Glomerular visceral epithelial cell (primary cell): Measurements from ENCODE around the gene EPYC.
"Not testable (repeated sequence)": the region's sequence is repeated elsewhere in the genome, so short reads cannot be mapped to it uniquely, and the experiment has no call there.

ENCODE experiments used
- DNase-seq: peaks from one replicate; pipeline ENCODE4 v3.0.0-alpha.2; 2016; ENCODE audit errors: extremely low spot score

EPYC gene

DNA sequence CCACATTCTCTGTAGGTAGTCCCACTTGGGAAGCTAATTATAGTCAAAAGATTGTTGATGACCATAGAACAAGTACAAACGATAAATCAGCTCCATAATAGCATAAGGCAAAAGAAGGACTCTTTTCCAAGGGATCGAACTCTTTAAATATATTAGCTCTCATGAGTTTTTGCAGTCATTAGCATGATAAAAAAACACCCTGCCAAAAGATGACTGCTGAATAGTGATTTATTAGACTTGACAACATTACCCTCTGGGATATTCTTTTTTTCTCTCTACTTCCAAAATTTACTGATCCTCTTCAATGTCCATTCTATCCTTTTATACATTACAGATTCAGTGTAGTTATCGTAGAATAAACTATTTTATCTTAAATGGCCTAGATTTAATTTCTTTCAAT lies 14.2 kb downstream of the EPYC start:
- DNase-seq, result no peak

DNA sequence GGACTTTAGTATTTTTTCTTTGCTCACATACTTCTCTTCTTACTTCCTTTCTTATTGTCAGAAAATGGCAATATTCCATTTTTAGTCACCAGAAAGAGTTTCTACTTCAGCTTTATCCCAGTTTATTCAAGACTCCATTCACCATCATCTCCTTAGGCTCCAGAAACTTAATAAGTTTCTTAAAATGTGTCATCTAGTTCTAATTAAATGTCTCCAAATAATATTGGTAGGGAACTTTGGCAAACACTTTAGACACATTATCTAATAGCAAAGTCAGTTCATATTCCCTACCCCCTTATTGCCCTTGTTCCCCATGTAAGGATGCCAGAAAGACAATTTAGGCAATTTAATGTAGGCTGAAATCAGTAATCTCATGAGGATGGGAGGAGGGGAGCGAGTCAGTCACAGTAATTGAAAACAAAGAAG lies 15.1 kb downstream of the EPYC start:
- DNase-seq, result no peak

DNA sequence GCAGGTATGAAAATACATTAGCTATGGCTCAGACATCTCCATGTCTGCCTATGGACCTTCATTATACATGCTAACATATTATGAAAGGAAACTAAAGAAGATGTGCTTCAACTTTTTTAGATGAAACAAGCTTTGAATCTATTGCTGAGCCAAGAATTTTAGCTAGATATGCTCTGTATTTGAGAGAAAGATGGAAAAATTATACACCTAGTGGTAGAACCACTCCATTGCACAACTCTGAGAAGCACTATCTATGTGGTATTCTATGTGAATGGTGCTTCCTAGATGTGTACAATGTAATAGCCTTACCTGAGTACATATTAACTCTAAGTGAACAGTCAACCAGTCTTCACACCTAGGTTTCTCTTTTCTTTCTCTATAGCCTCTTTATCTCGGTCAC lies 17.3 kb downstream of the EPYC start:
- DNase-seq, result no peak

DNA sequence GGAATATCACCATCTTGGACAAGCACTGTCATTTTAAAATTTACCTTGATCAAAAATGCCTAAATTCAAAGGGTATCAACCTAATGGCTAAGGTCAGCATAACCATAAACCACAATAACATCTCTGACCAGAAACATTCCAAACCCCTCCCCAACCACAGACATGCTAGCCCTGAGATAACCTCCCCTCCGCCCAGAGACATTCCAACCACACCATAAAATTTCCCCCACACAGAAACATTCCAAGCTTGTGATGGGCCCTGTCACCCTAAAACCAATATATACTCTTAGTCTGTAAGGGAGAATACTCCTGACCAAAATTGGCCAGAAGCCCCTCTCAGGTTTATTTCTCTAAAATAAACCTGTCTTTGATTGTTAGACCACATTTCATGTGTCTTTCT lies 17.7 kb downstream of the EPYC start:
- DNase-seq, result peak; percentile 82

DNA sequence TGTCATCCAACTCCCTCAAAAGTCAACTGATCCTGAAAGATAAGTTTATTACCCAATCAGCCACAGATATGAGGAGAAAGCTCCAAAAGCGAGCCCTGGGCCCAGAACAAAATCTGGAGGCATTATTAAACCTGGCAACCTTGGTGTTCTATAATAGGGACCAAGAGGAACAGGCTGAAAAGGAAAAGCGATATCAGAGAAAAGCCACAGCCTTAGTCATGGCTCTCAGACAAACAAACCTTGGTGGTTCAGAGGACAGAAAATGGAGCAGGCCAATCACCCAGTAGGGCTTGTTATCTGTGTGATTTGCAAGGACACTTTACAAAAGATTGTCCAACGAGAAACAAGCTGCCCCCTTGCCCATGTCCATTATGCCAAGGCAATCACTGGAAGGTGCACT lies 19.4 kb downstream of the EPYC start:
- DNase-seq, result not testable (repeated sequence)

DNA sequence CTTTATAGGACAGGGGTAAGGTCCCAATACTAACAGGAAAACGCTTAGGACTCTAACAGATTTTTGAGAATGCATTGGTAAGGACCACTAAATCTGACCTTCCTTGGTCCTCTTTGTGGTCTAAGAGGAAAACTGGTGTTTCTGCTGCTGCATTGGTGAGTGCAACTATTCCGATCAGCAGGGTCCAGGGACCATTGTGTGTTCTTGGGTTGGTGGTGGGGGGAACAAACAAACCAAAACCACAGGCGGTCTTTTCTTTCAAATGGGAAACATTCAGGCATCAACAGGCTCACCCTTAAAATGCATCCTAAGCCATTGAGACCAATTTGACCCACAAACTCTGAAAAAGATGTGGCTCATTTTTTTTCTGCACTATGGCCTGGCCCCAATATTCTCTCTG lies 20.7 kb downstream of the EPYC start:
- no peak for DNase-seq

DNA sequence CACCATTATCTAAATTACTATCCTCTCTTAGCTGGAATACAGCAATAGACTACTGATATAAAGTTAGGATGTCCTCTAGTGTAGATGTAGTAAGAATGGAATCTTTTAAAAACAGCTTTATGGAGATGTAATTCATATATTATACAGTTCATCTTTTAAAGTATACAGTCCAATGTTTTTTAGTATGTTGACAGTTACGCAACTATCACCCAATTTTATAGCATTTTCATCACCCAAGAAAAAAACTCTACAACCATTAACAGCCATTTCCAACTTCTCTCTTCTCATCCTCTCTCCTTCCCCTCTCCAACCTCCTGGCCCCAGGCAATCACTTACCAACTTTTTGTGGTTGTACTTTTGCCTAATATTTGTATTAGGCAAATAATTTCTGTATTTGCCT lies 22.6 kb downstream of the EPYC start:
- DNase-seq, result no peak

DNA sequence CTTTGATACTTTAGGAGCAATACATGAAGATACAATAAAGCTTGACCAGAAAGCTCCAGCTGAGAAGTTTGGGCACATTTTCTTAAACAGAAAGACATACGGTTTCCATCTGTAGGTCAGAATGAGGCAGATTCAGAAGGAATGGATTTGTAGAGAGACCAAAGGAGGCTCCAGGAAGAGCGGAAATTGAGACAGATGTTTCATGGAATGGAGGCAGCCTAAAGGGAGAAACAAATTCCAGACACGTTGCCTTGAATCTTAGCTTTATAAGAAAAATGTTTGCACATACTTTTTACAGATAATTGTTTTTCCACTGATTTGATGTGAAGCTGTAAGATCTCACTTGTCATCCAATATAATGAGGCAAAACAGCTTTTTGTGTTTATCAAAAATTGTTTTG lies 24.8 kb downstream of the EPYC start:
- DNase-seq, result no peak

DNA sequence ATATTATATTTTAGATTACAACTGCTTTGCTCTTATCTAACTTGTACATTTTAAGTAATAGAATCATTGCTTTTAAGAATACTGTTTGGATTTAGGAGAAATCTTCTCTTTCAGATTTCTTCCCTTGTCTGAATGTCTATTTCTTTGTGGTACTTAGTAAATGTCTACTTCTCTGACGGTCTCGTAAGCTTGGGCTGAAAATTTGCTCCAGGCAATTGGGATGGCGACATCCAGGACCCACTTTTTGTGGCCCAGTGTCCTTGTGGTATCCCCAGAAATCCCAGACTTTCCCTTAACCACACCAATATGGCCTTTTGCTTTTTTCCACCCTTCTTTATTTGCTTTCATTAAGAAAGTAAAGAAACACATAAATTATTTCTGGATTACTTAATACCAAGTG lies 25.8 kb downstream of the EPYC start:
- no peak for DNase-seq

DNA sequence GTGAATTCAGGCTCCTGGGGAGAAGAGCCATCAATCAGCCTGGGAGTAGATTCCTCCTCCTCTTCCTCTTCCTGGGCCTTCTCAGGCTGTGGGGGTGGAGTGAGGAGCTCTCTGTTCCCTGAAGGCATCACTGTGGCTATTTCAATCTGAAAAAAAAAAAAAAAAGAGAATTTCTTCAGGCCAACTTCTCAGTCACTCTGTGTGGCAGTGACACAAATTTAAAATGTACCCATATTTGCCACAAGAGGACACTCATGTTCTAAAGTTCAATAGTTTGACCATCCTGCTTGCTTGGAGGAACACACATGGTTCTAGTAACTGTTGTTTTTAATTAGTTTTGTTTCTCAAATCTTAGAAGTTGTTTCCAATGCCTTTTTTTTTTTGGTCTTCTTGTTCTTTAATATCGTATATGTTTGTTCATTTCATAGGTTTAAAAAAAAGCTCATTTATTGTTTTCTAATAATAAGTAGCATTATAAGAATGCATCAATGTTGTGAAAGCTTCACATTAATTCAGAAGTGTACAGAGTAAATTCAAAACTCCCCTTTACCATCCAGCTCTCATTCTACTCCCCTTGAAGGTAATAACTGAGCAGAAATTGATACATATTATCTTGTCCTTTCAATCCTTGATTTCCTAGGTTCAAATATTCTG lies 26.5 kb downstream of the EPYC start:
- DNase-seq, result peak; percentile 61

DNA sequence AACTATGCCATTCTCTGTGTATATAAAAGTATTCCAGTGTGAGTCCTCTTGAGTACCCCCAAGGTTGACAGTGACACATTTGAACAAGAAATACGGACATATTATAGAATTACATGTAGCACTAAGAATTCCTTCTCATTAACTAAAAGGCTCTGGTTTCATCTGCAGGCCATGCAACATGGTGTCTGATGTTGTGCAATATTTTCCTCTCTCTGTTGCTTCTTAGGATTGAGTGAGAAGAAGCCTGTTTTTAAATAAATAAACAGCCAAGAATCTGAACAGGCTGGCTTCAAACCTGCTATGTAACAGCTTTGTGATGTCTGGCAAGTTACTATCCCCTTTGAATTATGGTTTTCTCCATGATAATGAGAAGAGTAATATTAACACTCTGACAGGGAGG lies 27.5 kb downstream of the EPYC start:
- DNase-seq, result no peak

DNA sequence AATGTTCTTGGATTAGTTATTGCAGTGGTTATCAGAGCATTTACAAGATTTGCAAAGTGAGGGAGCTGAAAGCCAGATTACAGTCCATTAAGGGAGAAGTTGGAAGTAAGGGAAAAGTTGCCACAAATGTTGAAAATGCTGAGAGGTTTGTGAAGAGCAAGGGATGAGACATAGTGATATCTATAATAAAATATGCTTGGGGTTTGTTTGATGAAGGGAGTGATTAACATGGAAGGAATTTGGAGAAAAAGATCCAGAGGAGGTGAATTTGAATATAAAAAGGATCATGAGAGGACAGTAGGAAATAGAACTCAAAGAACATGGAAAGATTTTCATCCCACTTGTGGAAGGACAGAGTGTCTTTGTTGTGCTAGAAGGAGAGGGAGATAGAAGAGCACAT lies 30.5 kb downstream of the EPYC start:
- DNase-seq, result no peak

DNA sequence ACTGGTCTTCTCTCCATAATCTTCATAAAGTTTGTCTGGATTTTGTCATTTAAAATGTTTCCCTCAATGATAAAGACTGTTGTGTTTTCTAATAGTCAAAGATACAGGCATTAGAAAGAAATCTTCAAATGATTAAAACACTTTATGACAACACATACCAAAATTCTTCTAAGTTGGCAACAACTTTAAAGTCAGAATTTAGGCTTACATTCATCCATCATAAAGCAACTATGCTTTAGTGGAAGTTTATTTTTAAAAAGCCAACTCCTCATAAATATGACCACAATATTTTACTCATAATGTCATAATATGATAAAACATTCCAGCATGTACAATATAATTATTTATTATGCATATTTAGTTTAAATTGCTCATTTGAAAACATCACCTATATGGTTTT lies 32.5 kb downstream of the EPYC start:
- DNase-seq, result no peak

DNA sequence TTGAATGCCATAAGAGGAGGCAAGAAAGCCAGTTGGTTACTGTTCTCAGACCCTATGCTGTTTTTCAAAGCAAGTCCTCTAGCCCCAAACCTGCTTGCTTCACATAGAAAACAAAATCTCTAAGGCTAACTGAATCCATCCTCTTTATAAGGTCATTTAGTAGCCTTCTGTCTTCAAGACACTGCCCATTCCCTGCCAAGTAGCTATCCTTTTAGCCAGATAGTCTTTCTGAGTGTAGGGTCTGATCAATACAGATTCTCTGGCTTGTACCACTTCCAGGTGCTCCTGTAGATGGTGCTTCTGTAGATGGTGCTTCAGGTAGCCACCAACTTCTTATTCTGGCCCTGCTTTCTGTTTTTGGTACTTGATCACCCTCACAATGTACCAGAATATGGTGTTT lies 33.9 kb downstream of the EPYC start:
- no peak for DNase-seq

DNA sequence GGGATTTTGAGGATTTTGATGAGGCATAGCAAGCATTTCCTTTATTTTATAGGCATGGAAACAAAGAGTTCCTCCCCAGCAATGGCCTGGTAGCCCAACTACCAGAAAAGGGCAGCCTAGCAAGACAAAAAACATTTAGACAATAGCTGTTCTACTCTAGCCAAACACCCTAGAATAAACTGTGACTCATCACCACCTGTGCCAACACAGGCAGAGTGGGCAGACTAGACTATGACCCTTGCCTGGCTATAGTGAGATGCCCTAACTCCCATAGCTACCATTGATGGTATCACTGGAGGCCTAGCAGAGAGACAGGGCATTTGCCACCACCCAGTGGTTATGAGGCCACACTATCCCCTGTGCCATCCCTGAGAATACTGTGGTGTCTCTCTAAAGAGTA lies 34.3 kb downstream of the EPYC start:
- peak; percentile 9 for DNase-seq

DNA sequence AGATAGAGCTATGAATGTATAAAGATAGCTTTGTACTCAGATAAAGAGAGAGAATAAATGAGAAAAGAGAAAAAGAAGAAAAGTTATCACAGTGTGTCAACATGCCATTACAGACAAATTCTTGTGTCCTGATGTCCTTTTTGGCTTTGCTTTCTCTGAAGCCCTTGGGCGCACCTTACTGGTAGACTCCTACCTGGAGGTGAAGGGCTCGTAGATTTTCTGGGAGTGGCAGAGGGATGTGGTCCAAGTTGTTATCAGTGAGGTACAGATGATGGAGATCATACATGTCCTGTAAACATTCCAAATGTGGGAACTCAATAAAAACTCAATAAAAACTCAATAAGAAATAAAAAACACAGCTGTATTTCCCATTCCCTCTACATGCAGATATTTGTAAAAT lies 34.9 kb downstream of the EPYC start:
- DNase-seq, result no peak

DNA sequence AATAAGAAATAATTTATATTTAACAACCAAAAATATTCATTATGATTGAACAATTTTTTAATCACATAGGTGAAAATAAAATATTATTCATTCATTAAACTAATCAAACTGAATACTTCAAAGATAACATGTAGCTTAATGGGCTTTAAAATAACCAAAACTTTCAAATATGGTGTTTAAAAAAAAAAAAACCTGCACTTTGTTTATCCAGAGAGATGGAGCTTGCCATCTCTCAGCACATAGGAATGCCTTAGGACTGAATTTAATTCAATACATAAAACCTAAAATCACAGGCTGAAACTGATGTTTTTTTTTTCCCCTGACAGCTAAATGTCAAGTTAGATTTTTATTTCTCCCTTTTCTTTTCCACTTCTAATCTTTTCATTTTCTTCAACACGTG lies 35.4 kb downstream of the EPYC start:
- no peak for DNase-seq

DNA sequence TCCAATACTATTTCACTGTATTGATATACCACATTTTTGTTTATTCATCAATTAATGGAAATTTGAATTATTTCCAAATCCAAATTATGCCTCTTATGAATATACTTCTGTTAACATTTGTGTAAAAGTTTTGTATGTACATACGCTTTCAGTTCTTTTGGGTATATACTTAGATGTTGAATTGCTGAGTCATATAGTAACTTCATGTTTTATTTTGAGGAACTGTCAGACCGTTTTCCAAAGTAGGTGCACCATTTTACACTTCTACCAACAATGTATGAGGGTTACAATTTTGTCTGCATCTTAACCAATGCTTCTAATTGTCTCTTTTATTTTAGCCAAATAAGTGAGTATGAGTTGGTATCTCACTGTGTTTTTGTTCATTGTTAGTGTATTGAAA lies 39.6 kb downstream of the EPYC start:
- no peak for DNase-seq

DNA sequence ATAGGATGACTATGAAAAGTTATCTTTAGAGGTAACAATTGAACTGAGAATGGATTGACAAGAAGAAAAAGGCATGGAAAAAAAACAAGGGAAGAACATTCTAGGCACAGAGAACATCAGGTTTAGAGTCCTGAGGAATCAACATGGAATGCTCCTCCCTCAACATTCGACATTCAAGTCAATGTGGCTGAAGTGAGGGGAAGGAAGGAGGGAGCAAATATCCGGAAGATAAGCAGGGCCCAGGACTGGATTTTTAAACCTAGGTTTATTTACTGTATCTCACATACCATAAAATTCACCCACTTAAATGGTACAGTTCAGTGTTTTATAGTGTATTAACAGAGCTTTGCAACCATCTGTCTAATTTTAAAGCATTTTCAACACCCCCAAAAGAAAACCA lies 40.2 kb downstream of the EPYC start:
- DNase-seq, result no peak

DNA sequence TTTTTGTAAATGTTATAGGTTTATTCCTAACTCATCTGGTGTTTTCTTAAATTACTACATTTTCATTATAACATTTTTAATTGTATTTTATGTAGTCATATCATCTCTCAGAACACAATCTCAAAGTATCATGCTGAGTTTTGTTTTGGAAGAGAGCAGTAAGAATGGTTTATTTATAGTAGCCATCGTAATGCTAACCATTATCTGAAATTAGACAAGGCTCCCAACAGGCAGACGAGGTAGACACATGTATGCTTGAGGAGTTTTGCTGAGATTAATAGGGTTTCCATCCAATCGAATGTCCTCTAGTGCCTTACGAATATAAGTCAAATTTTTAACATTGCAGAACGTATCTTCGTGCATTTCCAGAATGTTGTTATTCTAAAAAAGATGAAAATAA lies 40.8 kb downstream of the EPYC start:
- DNase-seq, result no peak

DNA sequence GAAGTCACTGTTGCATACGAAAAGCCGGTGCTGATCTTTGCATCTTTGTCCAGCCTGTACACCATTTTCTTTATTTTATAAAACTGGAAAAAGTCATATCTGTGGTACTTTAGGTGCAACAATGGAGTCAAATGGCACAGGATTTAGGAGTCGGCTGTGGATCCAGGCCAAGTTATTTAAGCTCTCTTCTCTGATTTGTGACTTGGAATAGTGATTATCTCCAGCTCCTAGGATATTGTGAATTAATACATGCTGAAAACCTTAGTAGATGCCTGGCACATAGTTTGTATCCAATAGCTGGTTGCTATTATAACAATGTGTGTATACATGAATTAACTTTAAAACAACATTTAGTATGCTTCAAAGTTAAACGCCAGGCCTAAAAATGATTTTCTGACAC lies 43.6 kb downstream of the EPYC start:
- DNase-seq, result no peak

DNA sequence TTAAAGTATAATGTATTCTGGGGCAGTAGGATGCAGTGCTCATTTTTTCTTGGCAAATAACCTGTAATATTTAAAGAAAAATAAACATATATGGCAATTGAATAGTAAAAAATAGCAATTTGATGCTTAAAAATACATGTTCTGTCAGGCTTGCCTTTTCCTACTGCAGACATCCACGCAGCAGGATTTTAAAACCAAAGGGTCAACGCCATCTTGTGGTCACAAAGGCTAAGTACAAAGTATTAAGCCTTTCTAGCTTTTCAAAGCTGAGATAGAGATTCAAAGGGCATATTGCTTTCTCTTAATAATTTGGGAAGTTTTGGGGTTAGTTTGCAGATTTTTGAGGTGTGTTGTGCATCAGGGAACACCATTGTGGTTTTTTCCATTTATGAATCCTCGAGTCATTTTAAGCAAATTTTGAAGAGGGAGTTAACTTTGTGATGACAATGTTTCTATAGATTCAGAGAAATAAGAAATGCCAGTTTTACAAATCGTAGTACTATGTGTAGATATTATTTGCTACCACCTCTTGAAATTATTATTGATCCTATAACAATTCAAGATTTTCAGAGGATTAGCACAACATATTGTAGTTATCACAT lies 45.1 kb downstream of the EPYC start:
- DNase-seq, result peak; percentile 49

DNA sequence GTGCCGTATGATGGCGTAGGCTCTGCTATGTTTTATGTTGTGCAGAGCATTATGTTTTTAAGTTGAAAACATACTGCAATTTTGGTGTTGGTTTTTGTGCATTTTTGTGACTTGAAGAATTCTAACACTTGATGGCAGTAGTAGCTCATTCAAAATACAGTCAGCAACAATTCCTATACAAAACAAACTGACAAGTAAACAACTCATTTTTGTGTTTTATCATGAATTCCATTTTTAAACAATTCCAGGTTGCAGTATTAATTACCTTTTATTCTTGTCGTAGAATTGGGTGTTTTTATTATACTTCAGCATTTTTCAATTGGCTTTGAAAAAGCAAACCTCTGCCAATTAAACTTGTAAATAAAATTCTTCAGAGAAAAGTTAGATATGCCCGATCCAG lies 45.7 kb downstream of the EPYC start:
- DNase-seq, result no peak

DNA sequence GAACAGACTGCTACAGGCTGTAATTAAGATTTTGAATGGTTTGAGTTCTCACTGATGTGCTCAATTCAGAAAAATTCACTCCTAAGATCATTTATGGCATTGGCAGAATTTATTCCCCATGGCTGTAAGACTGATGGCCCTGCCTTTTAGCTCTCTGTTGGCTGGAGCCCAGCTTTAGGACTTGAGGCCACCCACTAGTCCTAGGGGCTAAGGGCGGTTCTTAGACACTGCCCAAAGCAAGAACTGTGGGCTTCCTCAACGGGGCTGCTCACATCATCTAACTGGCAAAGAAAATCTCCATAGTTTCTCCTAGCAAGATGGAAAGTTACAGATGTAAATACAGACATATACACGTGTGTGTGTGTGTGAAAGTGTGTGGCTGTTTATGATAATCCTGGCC lies 46.4 kb downstream of the EPYC start:
- no peak for DNase-seq
